HG03558 (cell line): Measurements from ENCODE around the gene ABCG2.
"Not testable (repeated sequence)": the region's sequence is repeated elsewhere in the genome, so short reads cannot be mapped to it uniquely, and the experiment has no call there.

Experiments used
- ATAC-seq: cut with Tn5 transposase; IDR thresholded peaks from one replicate; pipeline ENCODE4 v1.9.1; 2021; ENCODE audit warnings: moderate number of reproducible peaks; ENCODE audit not compliant: unreplicated experiment; ENCODE audit errors: extremely low read depth

Gene ABCG2

GRCh38 chr4:88122260-88122659 is 36.2 kb downstream of the ABCG2 start:
- ATAC-seq: not testable (repeated sequence)

- no peak for ATAC-seq
These were observed 38.5 kb downstream of the ABCG2 start for GRCh38 chr4:88119943-88120342.

GRCh38 chr4:88115587-88115986 is 42.9 kb downstream of the ABCG2 start:
- no peak for ATAC-seq

DNA sequence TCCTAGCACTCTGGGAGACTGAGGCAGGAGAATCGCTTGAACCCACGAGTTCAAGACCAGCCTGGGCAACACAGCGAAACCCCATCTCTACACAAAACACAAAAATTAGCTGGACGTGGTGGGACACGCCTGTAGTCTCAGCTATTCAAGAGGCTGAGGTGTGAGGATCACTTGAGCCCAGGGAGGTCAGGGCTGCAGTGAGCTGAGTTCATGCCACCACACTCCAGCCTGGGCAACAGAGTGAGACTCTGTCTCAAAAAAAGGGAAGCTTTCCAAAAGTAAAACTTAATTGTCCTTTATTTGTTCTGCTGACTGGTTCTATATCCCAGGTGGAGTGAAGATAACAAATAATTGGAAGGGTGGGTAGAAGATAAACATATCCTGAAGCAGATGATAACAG is 45.6 kb downstream of the ABCG2 start:
- ATAC-seq: no peak

DNA sequence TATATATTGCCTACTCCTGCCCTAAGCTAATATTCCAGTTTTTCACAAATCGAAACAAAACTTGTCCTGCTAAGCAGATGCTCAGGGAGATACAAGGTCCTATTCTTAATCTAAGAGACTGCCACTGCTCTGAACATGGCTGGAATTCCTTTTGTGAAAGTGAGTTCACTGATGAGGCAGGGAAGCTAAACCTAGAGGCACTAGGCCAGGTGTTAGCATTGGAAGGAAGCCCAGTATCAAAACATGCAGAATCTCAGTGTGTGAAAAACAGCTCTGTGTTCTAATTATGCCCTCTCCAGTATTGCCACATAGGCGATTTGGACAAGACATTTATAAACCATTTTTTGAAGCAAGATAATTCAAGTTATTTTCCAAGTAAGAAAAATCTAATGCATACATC is 47.6 kb downstream of the ABCG2 start:
- ATAC-seq: no peak

DNA sequence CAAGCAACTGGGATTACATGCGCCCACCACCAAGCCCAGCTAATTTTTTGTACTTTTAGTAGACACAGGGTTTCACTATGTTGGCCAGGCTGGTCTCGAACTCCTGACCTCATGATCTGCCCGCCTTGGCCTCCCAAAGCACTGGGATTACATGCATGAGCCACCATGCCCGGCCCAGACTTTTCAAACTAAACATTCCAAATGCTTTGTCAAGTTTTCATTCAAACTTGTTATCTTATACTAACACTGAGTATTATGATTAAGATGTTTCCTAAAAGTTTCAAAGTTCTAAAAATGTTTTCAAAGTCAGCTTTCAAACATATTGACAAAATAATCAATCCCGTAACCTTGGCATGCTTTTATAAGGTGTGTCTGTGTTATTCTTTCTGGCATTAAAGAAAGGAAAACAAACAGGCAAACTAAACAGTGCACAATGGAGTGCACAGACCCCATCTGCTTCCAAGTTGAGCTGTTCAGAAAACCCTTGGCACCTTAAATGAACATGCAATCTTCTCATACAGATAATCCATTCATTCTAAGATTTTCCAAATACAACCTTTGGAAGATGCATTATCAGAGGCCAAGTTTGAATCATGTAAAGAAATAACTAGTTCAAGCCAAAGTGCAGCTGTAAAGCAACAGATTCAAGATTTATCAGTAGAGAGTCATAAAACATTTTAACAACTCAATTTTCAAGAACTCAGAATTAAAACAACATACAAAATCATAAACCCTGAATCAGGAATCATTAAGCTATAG is 49.1 kb downstream of the ABCG2 start:
- ATAC-seq: no peak

DNA sequence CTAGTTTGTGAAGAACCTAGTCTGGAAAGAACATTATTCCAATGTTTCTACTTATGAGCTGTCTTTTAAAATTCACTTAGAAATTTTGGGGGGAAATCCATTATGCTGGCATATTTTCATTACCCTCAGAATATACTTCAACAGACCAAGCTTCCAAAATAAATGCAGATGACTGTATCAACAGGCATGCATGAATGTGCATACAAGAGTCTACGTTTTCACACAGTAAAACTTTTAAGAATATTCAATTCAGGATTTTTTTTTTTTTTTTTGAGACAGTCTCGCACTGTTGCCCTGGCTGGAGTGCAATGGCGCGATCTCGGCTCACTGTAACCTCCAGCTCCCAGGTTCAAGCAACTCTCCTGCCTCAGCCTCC is 49.7 kb downstream of the ABCG2 start:
- ATAC-seq: no peak

DNA sequence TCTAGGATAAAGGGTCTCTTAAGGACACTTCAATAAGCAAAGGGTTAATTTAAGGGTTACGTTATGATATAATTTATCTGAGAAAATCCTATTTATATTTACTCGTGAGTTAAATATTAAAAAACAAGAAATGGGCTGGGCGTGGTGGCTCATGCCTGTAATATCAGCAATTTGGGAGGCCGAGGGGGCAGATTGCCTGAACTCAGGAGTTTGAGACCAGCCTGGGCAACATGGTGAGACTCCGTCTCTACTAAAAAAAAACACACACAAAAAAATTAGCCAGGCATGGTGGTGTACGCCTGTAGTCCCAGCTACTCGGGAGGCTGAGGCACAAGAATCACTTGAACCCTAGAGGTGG is 50.4 kb downstream of the ABCG2 start:
- not testable (repeated sequence) for ATAC-seq

GRCh38 chr4:88107406-88108107 is 50.9 kb downstream of the ABCG2 start:
- no peak for ATAC-seq

- ATAC-seq: no peak
These were observed 52.2 kb downstream of the ABCG2 start for GRCh38 chr4:88106205-88106604.

DNA sequence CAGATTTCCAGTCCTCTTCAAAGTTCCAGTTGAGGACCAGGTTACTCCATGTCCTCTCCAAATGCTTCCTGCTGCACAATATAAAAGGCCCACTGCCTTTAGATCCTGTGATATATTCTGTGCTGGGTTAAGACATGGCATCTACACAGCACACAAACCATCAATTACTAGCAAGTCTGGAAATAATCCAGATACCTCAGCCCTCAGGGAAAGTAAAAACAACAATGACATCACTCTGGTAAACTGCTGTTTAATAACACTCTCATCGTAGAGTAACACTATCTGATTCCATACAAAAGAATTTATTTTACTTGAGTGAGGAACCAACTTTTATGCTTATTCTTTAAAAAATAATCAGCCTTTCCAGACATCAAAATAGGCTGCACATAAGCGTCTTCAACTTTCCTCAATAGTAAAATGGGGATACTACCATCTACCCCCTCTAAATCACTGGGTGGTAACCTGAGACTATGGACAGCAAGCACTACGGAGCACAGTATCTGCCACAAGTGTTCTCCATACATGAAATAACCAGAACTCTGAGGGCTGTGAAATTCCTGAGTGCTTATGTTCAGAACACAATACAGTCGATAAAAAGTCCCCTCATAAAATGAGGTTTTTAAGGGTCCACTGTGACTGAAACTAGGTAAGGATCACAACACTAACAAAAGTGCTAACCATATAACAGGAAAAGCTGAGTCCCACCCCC is 53.4 kb downstream of the ABCG2 start:
- no peak for ATAC-seq

DNA sequence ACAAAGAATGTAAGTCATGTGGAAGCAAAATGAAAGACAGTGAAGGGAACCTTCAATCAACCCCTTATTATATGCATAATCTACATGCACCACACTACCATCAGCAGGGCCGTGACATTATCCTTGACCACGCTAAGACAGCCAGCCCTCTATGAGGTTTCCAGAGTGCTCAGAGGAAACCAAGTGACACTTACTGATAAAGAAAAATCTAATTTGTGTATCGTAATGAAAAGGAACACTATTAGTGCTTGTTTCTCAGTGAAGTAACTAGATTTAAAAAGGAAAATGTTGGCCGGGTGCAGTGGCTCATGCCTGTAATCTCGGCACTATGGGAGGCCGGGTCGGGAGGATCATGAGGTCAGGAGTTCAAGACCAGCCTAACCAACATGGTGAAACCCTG is 56.4 kb downstream of the ABCG2 start:
- ATAC-seq: no peak

DNA sequence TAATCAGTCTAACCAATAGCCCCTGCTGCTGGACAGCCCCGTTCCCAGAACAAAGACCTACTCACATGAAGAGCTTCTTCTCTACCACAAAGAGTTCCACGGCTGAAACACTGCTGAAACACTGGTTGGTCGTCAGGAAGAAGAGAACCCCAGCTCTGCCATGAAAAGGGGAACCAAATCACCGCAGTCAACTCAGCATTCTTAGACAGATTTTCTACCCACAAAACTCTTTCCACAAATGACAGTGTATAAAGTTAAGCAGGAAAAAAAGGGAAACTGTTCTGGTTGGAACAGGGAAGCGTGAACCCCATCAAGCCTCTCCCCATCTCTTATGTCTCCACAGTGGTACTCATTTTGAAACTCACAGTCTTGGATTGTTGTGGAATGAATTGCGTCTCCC is 57.3 kb downstream of the ABCG2 start:
- no peak for ATAC-seq

GRCh38 chr4:88098993-88099752 is 59.3 kb downstream of the ABCG2 start:
- ATAC-seq: no peak

GRCh38 chr4:88097781-88098180 is 60.7 kb downstream of the ABCG2 start:
- ATAC-seq: no peak

DNA sequence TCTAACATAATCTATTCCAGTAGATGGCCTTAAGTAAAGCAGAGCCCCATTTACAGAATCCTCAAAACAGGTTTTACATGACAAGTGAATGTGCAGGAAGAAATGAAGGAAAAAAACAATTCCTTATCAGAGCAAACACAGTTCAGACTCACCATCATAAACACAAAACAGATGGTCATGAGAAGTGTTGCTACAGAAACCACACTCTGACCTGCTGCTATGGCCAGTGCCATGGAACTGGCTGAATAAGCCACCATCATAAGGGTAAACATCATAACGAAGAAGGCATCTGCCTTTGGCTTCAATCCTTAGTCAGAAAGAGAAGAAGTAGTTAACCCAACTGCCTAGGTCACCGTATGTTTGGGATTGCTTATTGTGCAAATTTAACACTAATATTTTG is 61.1 kb downstream of the ABCG2 start:
- no peak for ATAC-seq

- ATAC-seq: no peak
These were observed 64.6 kb downstream of the ABCG2 start for GRCh38 chr4:88093874-88094273.

- ATAC-seq: no peak
These were observed 67.1 kb downstream of the ABCG2 start for GRCh38 chr4:88091378-88091777.

- ATAC-seq: no peak
These were observed 67.5 kb downstream of the ABCG2 start for GRCh38 chr4:88090898-88091297.

DNA sequence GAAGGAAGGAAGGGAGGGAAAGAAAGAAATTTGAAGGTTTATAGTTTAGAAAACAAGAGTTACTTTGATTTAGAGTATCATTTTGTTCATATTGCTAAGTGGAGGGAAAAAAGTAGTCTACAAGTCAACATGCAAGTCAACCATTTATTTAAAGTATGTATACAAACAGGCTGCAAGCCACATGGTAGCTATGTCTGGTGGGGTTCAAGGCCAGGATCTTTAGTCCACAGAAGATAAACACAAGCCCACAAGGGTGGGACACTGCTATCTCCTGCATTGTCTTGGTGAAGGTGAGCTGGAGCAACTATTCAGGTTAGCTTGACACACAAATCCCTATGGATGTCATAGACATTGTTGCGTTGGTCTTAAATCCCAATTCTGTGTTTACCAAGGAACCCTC is 71.4 kb downstream of the ABCG2 start:
- no peak for ATAC-seq

GRCh38 chr4:88080626-88081025 is 77.8 kb downstream of the ABCG2 start:
- no peak for ATAC-seq
